Muscle layer of colon (tissue), 2 donors: ENCODE data around the gene PTP4A1.

ENCODE experiments used
- H3K27ac ChIP-seq: one replicate; pipeline ENCODE4 v1.7.0; 2013; ENCODE audit warnings: low read depth, mild to moderate bottlenecking, low read length, moderate library complexity
- H3K27me3 ChIP-seq, 2 donors: one replicate each; pipeline ENCODE4 v1.7.0; 2013; ENCODE audit warnings: low read length in 2 of 2, mild to moderate bottlenecking in 2 of 2; ENCODE audit not compliant: insufficient read depth in 2 of 2, control insufficient read depth in 1 of 2
- H3K36me3 ChIP-seq: one replicate; pipeline ENCODE4 v1.7.0; 2013; ENCODE audit warnings: mild to moderate bottlenecking, low read length; ENCODE audit not compliant: insufficient read depth
- H3K4me1 ChIP-seq: one replicate; pipeline ENCODE4 v1.7.0; 2013; ENCODE audit warnings: mild to moderate bottlenecking, low read length; ENCODE audit not compliant: insufficient read depth
- H3K4me3 ChIP-seq, 2 donors: one replicate each; pipeline ENCODE4 v1.7.0; 2013; ENCODE audit warnings: low read length in 2 of 2, low read depth in 1 of 2, mild to moderate bottlenecking in 1 of 2, moderate library complexity in 1 of 2
- H3K9ac ChIP-seq: one replicate; pipeline ENCODE4 v1.7.0; 2013; ENCODE audit warnings: low read length
- H3K9me3 ChIP-seq: one replicate; pipeline ENCODE4 v1.7.0; 2013; ENCODE audit warnings: mild to moderate bottlenecking, low read length
- donor health status: abdominal sarcoma.
- donor health status: Adenocarcinoma of cecum.

Gene PTP4A1

GRCh38 chr6:63558278-63558677 lies 14.0 kb upstream of the PTP4A1 start:
- Histone ChIP-seq H3K27me3 (no peaks in the 10 kb centered on the region), H3K4me3 (no peak overlapping the region), H3K27ac (no peak overlapping the region), H3K9ac (no peak overlapping the region), H3K36me3 (no peaks in the 10 kb centered on the region), H3K4me1 (no peaks in the 10 kb centered on the region), H3K9me3 (no peaks in the 10 kb centered on the region)

DNA sequence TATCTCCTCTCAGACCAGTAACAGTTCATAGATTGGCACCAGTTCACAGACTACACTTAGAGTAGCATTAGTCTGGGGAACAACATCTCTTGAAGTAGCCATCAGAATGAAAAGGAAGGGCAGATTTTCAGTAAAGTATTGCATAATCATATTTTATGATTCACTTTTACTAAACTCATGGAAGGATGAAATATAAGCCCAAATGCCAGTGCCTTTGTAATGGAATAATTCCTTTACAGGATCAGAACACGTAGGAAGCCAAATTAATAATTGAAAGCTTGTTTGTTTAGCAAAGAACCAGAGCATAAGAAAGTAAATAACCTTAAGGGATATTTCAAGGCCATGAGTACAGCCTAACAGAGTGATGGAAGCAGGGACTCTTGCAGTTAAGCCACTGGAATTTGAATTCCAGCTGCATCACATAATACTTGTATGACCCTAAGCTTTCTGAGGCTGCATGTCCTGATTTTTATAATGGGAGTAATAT lies 11.4 kb upstream of the PTP4A1 start:
- no peaks in the 10 kb centered on the region for H3K9me3 ChIP-seq
- no peak overlapping the region for H3K9ac ChIP-seq
- H3K4me1 ChIP-seq, result peaks cover 9% of the 10 kb centered on the region

DNA sequence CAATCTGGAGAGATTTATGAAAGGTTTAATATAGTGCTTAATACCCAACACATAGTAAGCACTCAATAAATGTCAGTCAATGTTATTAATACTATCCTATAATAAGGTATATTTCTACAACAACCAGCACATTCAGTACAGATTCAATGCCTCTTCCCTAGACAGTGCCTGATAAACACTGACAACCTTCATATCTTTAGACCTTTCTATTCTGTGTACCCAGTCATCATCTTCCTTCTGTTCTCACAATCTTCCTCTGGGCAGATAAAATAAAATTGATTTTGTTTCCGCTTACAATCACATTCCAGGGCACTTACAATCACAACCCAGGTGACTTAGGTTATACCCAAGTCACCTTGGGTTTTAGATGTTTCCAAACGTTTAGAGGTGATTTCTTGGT lies 11.0 kb upstream of the PTP4A1 start:
- H3K9ac ChIP-seq, result no peak overlapping the region
- H3K27me3 ChIP-seq, result no peaks in the 10 kb centered on the region
- H3K4me3 ChIP-seq, result no peak overlapping the region
- H3K36me3 ChIP-seq, result no peaks in the 10 kb centered on the region
- H3K9me3 ChIP-seq, result no peaks in the 10 kb centered on the region
- H3K27ac ChIP-seq, result no peak overlapping the region
- H3K4me1 ChIP-seq, result peaks cover 9% of the 10 kb centered on the region

More for the DNA sequence above, 11.4 kb upstream of the PTP4A1 start:
- Histone ChIP-seq H3K4me3 (no peak overlapping the region), H3K36me3 (no peaks in the 10 kb centered on the region), H3K27ac (no peak overlapping the region), H3K27me3 (no peaks in the 10 kb centered on the region)

- Histone ChIP-seq H3K9ac (no peak overlapping the region), H3K27ac (no peak overlapping the region), H3K9me3 (no peaks in the 10 kb centered on the region), H3K4me1 (peaks cover 9% of the 10 kb centered on the region), H3K36me3 (no peaks in the 10 kb centered on the region), H3K27me3 (no peaks in the 10 kb centered on the region), H3K4me3 (no peak overlapping the region)
These were observed 9.0 kb upstream of the PTP4A1 start for GRCh38 chr6:63563235-63563634.

GRCh38 chr6:63565058-63565726 lies 7.1 kb upstream of the PTP4A1 start:
- no peak overlapping the region for H3K4me3 ChIP-seq
- no peaks in the 10 kb centered on the region for H3K27me3 ChIP-seq
- H3K4me1 ChIP-seq, result peaks cover 9% of the 10 kb centered on the region
- H3K9me3 ChIP-seq, result no peaks in the 10 kb centered on the region
- no peak overlapping the region for H3K9ac ChIP-seq
- no peak overlapping the region for H3K27ac ChIP-seq
- H3K36me3 ChIP-seq, result no peaks in the 10 kb centered on the region

DNA sequence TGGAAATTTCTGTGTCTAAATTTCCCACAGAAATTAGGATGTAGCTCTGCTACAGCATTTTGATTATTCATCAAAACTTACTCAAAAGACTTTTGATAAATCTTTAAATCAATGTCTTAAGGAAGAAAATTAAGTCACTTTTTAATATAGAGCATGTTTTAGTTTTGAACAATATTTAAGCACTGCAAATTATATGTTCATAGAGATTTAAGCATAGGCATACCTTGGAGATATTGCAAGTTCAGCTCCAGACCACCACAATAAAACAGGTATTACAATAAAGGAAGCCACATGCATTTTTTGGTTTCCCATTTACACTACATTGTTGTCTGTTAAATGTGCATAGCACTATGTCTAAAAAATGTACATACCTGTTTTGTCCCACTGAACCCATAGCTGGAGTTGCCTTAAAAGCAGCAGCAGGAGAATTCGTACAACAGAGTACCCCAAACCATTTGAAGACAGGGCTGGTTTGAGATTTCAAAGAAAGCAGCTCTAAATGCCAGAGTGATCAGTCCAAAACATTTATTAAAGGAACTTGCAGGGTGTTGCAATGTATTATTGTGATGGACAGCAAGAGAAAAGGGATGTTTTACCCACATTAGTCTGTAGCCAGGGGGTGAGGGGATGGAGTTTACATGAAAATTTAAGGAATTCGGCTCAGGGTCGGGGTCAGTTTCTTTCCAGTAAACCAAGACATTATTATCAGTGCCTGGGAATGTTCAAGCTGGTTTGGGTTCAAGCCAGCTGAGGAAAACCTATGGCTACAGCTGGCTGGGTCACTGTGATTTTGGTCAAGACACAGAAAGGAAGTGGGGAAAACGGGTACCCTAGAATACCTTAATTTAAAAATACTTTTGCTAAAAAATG lies 6.3 kb upstream of the PTP4A1 start:
- Histone ChIP-seq H3K9me3 (no peaks in the 10 kb centered on the region), H3K36me3 (no peaks in the 10 kb centered on the region), H3K9ac (no peak overlapping the region), H3K27ac (no peak overlapping the region), H3K27me3 (no peaks in the 10 kb centered on the region), H3K4me1 (peaks cover 9% of the 10 kb centered on the region), H3K4me3 (no peak overlapping the region)

- Histone ChIP-seq H3K9me3 (no peaks in the 10 kb centered on the region), H3K4me3 (no peak overlapping the region), H3K27ac (no peak overlapping the region), H3K4me1 (peaks cover 18% of the 10 kb centered on the region), H3K27me3 (no peaks in the 10 kb centered on the region), H3K36me3 (no peaks in the 10 kb centered on the region), H3K9ac (no peak overlapping the region)
These were observed 4.3 kb upstream of the PTP4A1 start for GRCh38 chr6:63567966-63568365.

GRCh38 chr6:63571361-63572043 lies 778 bp upstream of the PTP4A1 start:
- Histone ChIP-seq H3K36me3 (peaks cover 2% of the 10 kb centered on the region), H3K27me3 (no peaks in the 10 kb centered on the region), H3K9ac (peak overlapping the region; percentile 64), H3K4me1 (peaks cover 23% of the 10 kb centered on the region), H3K9me3 (no peaks in the 10 kb centered on the region), H3K4me3 (peak overlapping the region; percentile 34 to 88), H3K27ac (peak overlapping the region; percentile 65)

DNA sequence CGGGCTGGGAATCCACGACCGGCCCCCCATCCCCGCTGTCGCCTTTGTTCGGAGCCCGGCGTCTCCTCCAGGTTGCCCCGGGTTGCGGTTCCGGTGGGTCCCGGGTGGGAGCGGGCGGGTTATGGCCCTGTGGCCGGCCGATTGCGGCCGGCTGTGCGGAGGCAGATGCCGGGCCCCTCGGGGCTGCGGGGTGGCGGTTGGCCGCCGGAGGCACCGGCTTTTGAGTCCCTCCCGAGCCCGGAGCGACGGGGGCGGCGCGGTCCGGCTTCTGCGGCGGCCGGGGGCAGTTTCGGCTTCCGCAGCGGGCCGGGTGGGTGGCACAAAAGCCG lies 431 bp downstream of the PTP4A1 start:
- no peaks in the 10 kb centered on the region for H3K27me3 ChIP-seq
- peak overlapping the region; percentile 100 for H3K27ac ChIP-seq
- peaks cover 23% of the 10 kb centered on the region for H3K4me1 ChIP-seq
- H3K9ac ChIP-seq, result peak overlapping the region; percentile 39
- H3K36me3 ChIP-seq, result peaks cover 11% of the 10 kb centered on the region
- H3K4me3 ChIP-seq, result peak overlapping the region; percentile 88 to 98
- no peaks in the 10 kb centered on the region for H3K9me3 ChIP-seq

- H3K4me1 ChIP-seq, result peaks cover 23% of the 10 kb centered on the region
- H3K27me3 ChIP-seq, result no peaks in the 10 kb centered on the region
- peak overlapping the region; percentile 39 for H3K9ac ChIP-seq
- H3K36me3 ChIP-seq, result peaks cover 11% of the 10 kb centered on the region
- H3K4me3 ChIP-seq, result peak overlapping the region; percentile 88 to 98
- no peaks in the 10 kb centered on the region for H3K9me3 ChIP-seq
- peak overlapping the region; percentile 100 for H3K27ac ChIP-seq
These were observed 1.0 kb downstream of the PTP4A1 start for GRCh38 chr6:63573076-63573898.
